DOHH2 (cell line): ENCODE results near the gene RPL27.

Experiments used
- EZH2phosphoT487 ChIP-seq: fragments of 200-600 bp; sonication (generic); IDR thresholded peaks from 2 replicates; pipeline ENCODE4 v1.6.1; 2017; ENCODE audit warnings: borderline replicate concordance, mild to moderate bottlenecking, antibody characterized with exemption, low read length, moderate library complexity, mixed read lengths
- TF ChIP-seq, protein P1 (sequence below): fragments of 200-600 bp; sonication (generic); IDR thresholded peaks from one replicate; pipeline ENCODE4 v1.5.1; 2014; ENCODE audit warnings: antibody characterized with exemption, mild to moderate bottlenecking, low read depth, low read length; ENCODE audit not compliant: poor library complexity, severe bottlenecking

DNA sequence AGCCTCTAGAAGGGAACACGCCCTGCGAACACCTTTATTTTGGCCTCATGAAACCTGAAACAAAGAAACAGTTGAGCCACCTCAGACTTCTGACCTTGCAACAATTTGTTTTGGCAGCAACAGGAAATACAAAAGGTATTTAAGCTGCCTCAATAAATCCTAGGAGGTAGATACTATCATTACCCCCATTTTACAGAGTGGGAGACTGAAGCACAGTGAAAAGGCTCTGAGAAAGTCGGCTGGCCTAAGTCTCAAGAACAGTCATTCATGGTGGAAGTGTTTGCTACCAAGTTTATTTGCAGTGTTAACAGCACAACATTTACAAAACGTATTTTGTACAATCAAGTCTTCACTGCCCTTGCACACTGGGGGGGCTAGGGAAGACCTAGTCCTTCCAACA is 45.8 kb downstream of the RPL27 start:
- TF ChIP-seq, protein P1, sequence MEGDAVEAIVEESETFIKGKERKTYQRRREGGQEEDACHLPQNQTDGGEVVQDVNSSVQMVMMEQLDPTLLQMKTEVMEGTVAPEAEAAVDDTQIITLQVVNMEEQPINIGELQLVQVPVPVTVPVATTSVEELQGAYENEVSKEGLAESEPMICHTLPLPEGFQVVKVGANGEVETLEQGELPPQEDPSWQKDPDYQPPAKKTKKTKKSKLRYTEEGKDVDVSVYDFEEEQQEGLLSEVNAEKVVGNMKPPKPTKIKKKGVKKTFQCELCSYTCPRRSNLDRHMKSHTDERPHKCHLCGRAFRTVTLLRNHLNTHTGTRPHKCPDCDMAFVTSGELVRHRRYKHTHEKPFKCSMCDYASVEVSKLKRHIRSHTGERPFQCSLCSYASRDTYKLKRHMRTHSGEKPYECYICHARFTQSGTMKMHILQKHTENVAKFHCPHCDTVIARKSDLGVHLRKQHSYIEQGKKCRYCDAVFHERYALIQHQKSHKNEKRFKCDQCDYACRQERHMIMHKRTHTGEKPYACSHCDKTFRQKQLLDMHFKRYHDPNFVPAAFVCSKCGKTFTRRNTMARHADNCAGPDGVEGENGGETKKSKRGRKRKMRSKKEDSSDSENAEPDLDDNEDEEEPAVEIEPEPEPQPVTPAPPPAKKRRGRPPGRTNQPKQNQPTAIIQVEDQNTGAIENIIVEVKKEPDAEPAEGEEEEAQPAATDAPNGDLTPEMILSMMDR, result no peak
- no peak for TF ChIP-seq EZH2phosphoT487
